ENCODE results near the gene SERP2. TPM values are rescaled to one million over a fixed set of nuclear protein-coding genes. Genes with fewer than 3 reads are reported as not detected.

Gene SERP2
- total and polyA plus RNA-seq, 10 donors, result 0.38 to 3.7 (median 1.1) TPM; not detected in 3

DNA sequence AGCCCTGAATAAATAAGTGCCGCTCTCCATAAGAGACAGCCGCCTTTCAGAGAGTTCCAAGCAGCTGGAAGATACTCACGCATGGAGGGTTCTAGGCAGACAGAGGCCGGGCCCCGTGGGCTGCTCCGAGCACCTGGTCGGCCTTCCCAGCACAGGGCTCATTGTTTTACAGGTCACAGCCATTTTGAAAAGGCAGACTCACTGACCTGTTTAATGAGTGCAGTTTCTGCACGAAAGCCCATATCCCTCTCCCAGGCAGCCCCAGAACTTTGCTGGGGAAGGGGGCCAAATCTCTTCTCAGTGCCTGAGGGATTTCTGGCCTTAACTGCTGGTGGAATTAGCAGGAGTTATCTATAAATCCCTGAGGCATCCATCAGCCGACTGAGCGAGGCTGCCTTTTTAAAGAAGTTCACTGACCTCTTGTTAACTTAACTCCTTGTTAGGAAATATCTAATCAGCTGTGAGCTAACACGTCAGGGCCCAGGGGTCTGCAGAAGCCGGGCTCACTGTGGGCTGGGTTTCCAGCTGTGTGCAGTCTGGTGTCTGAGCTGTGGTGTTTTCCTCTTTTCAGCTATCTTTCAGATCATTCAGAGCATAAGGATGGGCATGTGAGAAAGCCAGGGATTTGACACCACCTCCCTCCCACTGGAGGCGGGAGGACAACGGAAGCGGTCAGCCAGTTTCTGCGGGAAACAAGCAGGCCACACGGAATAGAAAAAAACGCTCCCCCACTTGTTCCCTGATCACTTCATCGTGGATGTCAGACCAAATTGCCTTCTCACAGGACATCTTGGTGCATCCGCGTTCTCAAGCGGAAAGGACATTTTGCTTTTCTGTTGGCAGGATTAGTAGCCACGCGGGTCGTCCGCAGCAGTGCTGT is 23.3 kb downstream of the SERP2 start:
- 75 to 85% (median 81%) methylated on average over 23 to 26 of the region's 26 CpGs for WGBS, 5 donors
- DNase-seq, result no peak
- Histone ChIP-seq H3K4me1 (no peaks in the 10 kb centered on the region), H3K9me3 (no peaks in the 10 kb centered on the region), H3K4me3 (no peak overlapping the region), H3K27ac (peak overlapping the region in 6 of 8 donors; percentile 13 to 52 (median 40)), H3K27me3 (replicated peaks in 1 of 7) (no peaks in the 10 kb centered on the region), H3K36me3 (no peaks in the 10 kb centered on the region)
- TF ChIP-seq POLR2AphosphoS5 (IDR thresholded peaks at IDR 0.05) (peak in 2 of 3 donors; percentile 8 to 19), CTCF (IDR thresholded peaks at IDR 0.05 in 8 of 11, conservative IDR thresholded peaks at IDR 0.05 in 3 of 11) (no peak), POLR2A (IDR thresholded peaks at IDR 0.05) (no peak)
- intact Hi-C loops (cut with DNase I; ENCODE audit: low total_unique reads), result no loop called here

DNA sequence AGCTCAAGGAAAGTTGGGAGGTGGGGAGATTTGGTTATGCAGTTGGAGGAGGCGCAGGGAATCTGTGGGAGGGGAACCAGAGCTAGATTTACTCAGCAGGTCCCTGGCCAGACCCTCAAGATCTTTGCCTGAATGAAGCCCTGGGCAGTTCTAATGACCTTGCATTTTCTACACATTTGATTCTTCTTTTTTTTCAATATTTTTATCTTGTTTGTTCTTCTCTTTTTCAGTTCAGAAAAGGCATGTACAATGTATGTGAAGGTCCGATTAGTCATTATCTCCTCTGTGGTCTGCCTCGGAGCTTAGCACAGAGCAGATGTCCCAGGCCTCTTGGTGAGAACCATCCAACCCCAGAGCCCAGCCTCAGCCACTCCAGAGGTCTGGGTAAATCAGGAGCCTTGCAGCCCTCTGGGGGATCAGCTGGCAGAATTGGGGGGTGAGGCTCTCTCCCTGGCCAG is 24.2 kb downstream of the SERP2 start:
- H3K36me3 ChIP-seq, result no peaks in the 10 kb centered on the region
- intact Hi-C loops (cut with DNase I; ENCODE audit: low total_unique reads), result no loop called here
- no peaks in the 10 kb centered on the region for H3K27me3 ChIP-seq (replicated peaks in 1 of 7)
- no peaks in the 10 kb centered on the region for H3K4me1 ChIP-seq
- TF ChIP-seq POLR2AphosphoS5 (IDR thresholded peaks at IDR 0.05) (no peak), CTCF (IDR thresholded peaks at IDR 0.05 in 8 of 11, conservative IDR thresholded peaks at IDR 0.05 in 3 of 11) (no peak), POLR2A (IDR thresholded peaks at IDR 0.05) (no peak)
- WGBS, 5 donors, result 72 to 84% (median 75%) methylated on average over 3 of the region's 3 CpGs
- peak; percentile 36 for DNase-seq
- H3K27ac ChIP-seq, result peak overlapping the region in 6 of 8 donors; percentile 13 to 52 (median 40)
- H3K9me3 ChIP-seq, result no peaks in the 10 kb centered on the region
- no peak overlapping the region for H3K4me3 ChIP-seq

GRCh38 chr13:44398606-44399005 is 25.0 kb downstream of the SERP2 start:
- no peaks in the 10 kb centered on the region for H3K4me1 ChIP-seq
- no peaks in the 10 kb centered on the region for H3K36me3 ChIP-seq
- no peaks in the 10 kb centered on the region for H3K27me3 ChIP-seq (replicated peaks in 1 of 7)
- no peak overlapping the region for H3K27ac ChIP-seq
- TF ChIP-seq CTCF (IDR thresholded peaks at IDR 0.05 in 8 of 11, conservative IDR thresholded peaks at IDR 0.05 in 3 of 11), result no peak
- no peak for TF ChIP-seq POLR2A (IDR thresholded peaks at IDR 0.05)
- no peak for TF ChIP-seq POLR2AphosphoS5 (IDR thresholded peaks at IDR 0.05)
- no peak overlapping the region for H3K4me3 ChIP-seq
- H3K9me3 ChIP-seq, result no peaks in the 10 kb centered on the region
- WGBS, 5 donors, result 80 to 92% (median 85%) methylated on average over 3 of the region's 3 CpGs
- peak; percentile 7 for DNase-seq
- intact Hi-C loops (cut with DNase I; ENCODE audit: low total_unique reads), result no loop called here

DNA sequence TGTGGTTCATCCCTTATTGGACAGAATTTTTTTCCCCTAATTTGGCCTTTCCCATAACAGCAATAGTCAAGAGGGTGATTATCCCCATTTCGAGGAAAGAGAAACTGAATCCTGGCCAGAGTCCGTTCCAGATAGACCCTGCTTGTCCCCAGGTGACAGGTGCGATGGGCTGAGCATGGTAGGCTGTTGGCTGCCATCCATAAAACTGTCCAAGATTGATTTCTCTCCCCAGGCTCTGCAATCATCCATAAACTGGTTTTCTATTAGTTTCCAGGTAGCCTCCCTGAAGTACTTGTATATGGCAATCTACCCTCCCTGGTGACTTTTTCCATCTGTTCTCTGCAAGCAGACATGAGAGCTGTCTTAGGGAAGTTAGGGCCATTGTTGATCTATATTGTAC is 25.4 kb downstream of the SERP2 start:
- Histone ChIP-seq H3K36me3 (no peaks in the 10 kb centered on the region), H3K27ac (no peak overlapping the region), H3K4me3 (no peak overlapping the region), H3K27me3 (replicated peaks in 1 of 7) (peaks cover 0 to 4% (median 0%) of the 10 kb centered on the region in 7 donors), H3K9me3 (no peaks in the 10 kb centered on the region), H3K4me1 (no peaks in the 10 kb centered on the region)
- TF ChIP-seq POLR2AphosphoS5 (IDR thresholded peaks at IDR 0.05), result no peak
- no peak for TF ChIP-seq POLR2A (IDR thresholded peaks at IDR 0.05)
- TF ChIP-seq CTCF (IDR thresholded peaks at IDR 0.05 in 8 of 11, conservative IDR thresholded peaks at IDR 0.05 in 3 of 11), result no peak
- intact Hi-C loops (cut with DNase I; ENCODE audit: low total_unique reads), result no loop called here
- DNase-seq, result no peak
- WGBS, 5 donors, result 86 to 96% (median 91%) methylated on average over 3 of the region's 3 CpGs

Measured in spleen (tissue), 11 donors.